Urothelium cell line (cell line): ENCODE measurements around the gene TRPM6.

Source experiments
- DNase-seq: peaks from one replicate; pipeline ENCODE4 v3.0.0; 2011; ENCODE audit warnings: low spot score, mixed read lengths
- FAIRE-seq: peaks from 2 replicates; lab custom pipeline; 2011; peaks lifted over from hg19 to GRCh38; lab: Jason Lieb, UNC

TRPM6 gene

DNA sequence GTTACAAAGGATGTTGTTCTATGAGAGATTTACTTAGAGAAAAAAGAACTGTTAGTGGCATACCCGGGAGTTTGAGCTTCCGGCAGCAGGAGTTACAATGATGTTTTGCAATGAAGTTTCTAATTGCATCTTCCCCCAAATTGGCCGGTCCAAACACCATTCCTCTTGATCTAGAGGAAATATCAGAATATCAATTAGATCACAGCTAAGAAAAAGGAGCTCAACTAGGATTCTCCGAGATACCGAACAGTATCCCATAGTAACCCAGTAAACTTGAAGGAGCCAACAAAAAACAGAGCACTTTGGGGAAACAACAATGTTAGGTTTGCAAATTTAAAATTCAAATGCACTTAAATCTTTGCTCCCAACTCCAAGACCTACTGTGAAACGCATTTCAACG lies 159.5 kb downstream of the TRPM6 start:
- DNase-seq, result no peak
- no peak for FAIRE-seq

DNA sequence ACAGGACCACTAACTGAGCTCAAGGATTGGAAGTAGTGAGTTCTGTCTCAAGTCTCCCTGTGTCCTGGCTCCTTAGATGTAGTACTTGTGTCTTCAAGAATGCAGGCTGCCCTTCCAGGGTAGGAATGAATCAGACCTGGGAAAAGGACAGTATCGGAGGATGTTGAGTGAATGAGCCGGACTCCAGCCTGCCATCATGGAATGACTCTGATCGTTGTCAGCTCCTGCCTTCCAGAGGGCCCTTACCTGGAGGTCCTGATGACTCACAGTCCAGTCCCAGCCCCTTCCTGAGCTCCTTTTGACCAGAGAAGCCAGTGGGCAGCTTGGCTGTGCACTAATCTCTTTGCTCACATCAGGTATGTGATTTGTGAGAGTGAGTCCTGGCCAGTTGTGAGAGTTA lies 161.1 kb downstream of the TRPM6 start:
- no peak for FAIRE-seq

DNA sequence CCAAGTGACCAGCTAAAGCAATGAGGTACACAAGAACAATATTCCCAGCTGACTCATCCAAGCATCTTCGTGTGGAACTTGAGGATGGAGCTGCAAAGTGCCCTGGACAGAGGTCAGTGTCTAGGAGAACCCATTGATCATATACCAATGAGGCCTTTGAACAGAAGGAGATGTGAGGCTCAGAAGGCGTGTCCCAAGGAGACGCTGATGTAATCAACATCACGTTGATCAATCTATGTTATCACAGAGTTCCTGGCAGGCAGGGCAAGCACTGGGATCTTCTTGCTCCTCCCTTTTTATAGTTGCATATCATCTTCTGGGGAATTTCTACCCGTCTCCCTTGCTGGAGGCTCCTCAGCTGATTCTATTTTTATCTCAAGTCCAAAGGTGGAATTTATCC lies 163.4 kb downstream of the TRPM6 start:
- DNase-seq (no peak), FAIRE-seq (no peak)

More for the DNA sequence above, 161.1 kb downstream of the TRPM6 start:
- no peak for DNase-seq

DNA sequence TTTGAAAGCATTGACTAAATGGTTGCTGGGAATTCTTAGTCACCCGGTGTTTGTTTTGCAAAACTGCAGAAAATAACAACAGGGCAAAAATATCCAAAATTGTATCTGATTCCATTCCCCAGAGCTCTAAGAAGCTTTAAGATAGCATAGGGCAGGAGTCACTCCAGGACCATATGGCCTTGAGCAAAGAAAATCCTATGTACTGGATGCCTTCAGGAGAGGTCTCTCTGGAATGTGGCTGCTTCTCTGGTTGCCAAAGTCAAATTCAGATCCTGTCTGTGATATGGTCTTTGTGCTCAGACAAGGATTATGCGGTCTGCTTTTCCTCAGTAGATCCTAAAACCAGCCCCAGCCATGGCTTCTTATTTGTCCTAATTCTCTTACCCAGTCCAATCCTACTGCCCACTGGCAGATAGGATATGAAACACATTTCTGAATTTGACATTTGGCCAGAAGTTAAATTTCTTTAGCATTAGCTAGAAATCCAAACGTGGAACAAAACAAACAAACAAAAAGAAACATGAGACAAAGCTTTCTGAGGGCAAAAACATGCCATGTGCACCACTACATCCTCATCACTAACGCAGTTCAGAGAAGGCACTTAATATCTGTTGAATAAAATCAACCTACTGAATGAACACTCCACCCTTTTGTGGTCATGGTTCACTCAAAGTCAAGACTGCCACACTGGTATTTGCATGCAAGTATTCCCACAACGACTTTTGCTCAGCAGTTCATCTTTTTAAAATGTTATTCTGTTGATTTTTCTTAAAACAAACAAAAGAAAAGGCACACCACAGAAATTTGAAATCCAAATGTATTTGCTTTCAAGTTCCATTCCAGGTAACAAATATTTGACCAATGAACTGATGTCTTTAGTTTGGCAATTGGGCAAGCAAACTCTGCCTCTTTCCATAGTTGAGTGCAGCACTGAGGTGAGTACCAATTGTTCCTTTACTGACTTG lies 165.7 kb downstream of the TRPM6 start:
- no peak for FAIRE-seq
- DNase-seq, result no peak

DNA sequence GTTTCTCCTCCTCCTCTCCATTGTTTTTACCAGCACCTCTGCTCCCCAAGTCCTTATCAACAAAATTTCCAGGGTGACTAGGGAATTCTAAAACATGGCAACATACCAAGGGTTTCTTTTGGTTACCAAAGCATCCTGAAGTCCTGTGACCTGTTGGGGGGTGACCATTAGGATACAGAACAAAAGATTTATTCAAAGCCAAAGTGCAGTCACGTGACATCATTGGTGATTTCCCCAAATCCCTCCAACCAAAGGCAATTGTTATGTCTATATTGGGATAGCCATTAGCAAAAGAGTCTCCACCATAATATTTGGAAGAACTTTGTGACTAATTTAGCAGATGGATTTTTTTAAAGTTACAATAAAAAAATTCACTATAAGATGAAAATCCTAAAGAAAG lies 168.4 kb downstream of the TRPM6 start:
- no peak for DNase-seq
- FAIRE-seq, result no peak

DNA sequence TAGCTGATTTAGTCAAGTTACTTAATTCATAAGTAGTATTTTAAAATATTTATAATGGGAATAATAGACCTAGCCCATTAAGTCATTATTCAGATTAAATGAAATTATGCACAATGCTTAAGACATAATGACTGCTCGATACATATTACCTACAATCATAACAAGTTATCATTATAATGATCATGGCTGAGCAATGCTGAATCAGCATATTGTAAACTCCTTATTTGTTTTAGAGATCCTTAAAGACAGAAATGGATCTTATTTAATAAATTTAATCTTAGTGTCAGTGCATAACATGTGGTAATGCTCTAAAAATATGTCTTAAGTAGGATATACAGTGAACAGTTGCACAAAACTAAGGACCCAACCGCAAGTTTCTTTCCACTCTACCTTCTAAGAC lies 169.0 kb downstream of the TRPM6 start:
- FAIRE-seq (no peak), DNase-seq (no peak)

DNA sequence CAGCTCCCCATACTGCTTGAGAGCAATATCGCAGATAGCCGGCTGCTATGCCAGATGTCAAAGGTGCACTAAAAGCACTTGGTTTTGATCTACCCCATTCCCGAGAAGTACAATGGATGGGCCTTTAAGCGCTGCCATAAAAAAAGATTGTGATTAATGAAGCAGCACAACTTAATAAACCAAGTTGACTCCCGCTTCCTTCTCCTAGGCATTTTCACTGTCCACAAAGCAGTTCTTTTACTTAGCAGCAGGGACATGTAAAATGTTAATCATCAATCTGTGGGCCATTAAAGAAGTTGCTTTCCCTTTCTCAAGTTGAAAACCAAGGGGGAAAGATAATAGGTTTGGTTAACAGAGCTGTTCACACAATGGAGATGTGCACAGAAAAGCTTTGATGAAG lies 176.4 kb downstream of the TRPM6 start:
- no peak for FAIRE-seq
- DNase-seq, result no peak

DNA sequence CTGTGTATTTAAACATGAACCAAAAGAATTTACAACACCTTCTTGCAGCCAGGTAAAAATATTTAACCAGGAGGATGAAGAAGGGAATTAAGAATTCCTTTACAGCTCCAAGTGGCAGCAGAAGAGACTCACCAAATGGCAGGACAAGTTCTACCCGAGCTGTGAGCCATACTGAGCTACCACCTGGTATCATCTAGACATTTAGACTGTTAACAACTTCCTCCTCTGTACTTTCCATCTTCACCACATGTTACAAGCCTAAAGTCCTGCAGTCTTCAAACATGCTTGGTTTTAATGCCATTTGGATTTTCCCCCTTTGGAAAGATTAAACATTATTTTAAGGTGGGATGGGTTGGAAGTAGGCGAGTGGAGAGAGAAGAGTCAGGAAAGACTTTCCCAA lies 190.2 kb downstream of the TRPM6 start:
- FAIRE-seq (no peak), DNase-seq (no peak)

DNA sequence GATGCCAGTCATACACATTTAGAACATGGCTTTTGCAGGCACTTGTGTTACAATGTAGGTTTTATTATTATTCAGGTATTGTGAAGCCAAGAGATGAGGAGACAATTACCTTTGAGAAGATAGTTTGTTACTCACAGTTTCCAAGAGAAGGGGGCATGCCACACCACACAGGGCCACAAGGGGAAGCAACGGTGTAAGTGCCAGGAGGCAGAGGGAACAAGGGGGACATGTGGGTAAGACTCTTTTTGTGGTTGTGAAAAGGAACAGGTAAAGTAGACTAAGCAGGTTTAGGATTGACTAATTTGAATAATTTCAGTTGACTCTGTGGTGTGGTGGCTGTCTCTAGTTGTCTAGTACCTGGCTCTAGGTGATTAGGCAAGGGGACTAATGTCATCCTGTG lies 191.2 kb downstream of the TRPM6 start:
- FAIRE-seq (no peak), DNase-seq (no peak)

DNA sequence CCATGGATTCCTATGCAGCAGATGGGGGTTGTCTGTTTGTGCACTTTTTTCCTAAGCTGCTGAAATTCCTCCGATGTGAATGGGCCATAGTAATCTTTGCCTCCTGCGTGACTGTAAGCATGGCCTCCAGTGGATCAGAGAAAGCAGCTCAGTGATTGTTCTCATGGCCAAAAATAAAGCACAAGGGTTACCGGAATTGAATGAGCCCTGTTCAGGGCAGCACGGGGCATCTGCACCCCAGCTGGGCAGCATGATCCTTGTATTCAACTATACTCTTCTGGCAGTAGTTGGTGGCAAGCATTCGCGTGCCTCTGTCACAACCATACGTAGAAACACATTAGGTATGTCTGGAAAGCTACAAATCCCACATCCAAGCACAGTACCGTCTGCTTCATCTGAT lies 196.7 kb downstream of the TRPM6 start:
- no peak for FAIRE-seq
- no peak for DNase-seq

DNA sequence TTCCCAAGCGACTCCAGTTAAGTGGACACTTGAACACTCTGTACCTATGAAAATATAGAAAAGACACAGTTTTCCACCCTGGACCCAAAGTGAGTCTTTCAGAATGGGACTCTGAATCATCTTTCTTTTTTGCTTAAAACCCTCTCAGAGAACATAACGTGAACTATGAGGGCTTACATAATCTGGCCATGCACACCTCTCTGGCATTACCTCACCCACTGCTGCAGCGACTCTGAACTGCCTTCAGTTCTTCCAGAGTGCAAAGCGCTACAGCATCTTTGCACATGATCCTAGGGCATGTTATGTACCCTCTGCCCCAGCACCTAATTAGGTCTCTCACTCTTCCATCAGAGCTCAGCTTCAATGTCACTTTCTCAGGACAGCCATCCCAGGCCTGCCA lies 204.4 kb downstream of the TRPM6 start:
- FAIRE-seq (no peak), DNase-seq (no peak)

DNA sequence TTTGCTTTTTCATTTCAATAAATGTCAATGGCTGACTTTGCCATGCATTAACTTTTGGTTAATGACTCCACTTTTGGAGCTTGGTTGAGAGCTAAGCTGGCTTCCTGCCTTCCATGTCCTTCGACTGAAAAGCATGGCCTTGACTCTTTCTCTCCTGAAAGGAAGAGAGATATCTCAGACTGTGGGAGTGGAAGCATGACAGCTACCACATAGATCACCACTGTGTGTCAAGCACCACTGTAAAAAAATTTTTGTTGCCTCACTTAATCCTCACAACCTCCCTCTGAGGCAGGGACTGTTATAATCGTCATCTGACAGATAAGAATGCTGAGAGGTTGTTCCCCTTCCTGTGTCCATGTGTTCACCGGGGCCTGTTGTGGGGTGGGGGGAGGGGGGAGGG lies 205.8 kb downstream of the TRPM6 start:
- FAIRE-seq (no peak), DNase-seq (no peak)

DNA sequence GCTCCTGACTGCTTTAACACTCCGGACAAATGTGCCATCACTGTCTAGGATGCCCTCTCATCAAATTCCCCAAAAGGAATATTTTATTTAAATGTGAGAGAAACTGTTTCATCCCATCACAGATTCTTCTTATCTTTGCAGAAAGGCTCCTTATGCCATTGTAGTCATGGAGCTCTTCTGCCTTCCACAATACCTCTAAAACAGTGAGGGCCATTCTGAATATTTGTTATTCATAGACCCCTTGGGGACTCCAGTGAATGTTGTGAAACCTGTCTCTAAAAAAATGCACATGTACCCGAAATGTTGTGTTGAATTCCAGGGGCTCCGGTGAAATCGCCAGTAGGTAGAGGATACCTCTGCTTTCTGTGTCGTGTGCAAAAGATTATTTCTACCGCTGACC lies 213.6 kb downstream of the TRPM6 start:
- no peak for DNase-seq
- no peak for FAIRE-seq
